GM23338 (cell line): ENCODE data around the gene CTNNA3. TPM values are rescaled to one million over a fixed set of nuclear protein-coding genes. Genes with fewer than 3 reads are reported as not detected.

ENCODE experiments used
- ATAC-seq: fragments of 200-7000 bp; cut with Tn5 transposase; 3 replicates; pipeline ENCODE4 v1.9.1; 2020
- DNase-seq: peaks from one replicate; pipeline ENCODE4 v3.0.0-alpha.2; 2015; ENCODE audit warnings: low spot score
- H2AFZ ChIP-seq: fragments of 200-600 bp; sonication (generic); 2 replicates; pipeline ENCODE4 v1.8.0; 2016; ENCODE audit warnings: antibody characterized with exemption, mild to moderate bottlenecking, moderate library complexity
- H3F3A ChIP-seq: fragments of 200-600 bp; sonication (generic); replicated peaks from 2 replicates; pipeline ENCODE4 v1.8.0; 2017; ENCODE audit warnings: antibody characterized with exemption, mixed run types, low read depth
- H3K27ac ChIP-seq: fragments of 200-600 bp; sonication (generic); 2 replicates; pipeline ENCODE4 v1.6.1; 2016; ENCODE audit warnings: low read depth
- H3K27me3 ChIP-seq: fragments of 200-600 bp; sonication (generic); 2 replicates; pipeline ENCODE4 v1.8.0; 2016; ENCODE audit warnings: mild to moderate bottlenecking, mixed run types, moderate library complexity; ENCODE audit not compliant: insufficient read depth
- H3K36me3 ChIP-seq: fragments of 200-600 bp; sonication (generic); 2 replicates; pipeline ENCODE4 v1.8.0; 2016; ENCODE audit warnings: mild to moderate bottlenecking; ENCODE audit not compliant: insufficient read depth
- H3K4me1 ChIP-seq: fragments of 200-600 bp; sonication (generic); 2 replicates; pipeline ENCODE4 v1.8.0; 2016; ENCODE audit warnings: mild to moderate bottlenecking, moderate library complexity; ENCODE audit not compliant: insufficient read depth
- H3K4me2 ChIP-seq: fragments of 200-600 bp; sonication (generic); 2 replicates; pipeline ENCODE4 v1.7.1; 2017; ENCODE audit warnings: mixed run types
- H3K4me3 ChIP-seq: fragments of 200-600 bp; sonication (generic); 2 replicates; pipeline ENCODE4 v1.6.1; 2016; ENCODE audit warnings: mixed run types
- H3K79me2 ChIP-seq: fragments of 200-600 bp; sonication (generic); replicated peaks from 2 replicates; pipeline ENCODE4 v1.8.0; 2017; ENCODE audit warnings: mild to moderate bottlenecking; ENCODE audit not compliant: insufficient read depth
- H3K9me2 ChIP-seq: fragments of 200-600 bp; sonication (generic); 2 replicates; pipeline ENCODE4 v1.8.0; 2017; ENCODE audit not compliant: insufficient read depth
- H4K20me1 ChIP-seq: fragments of 200-600 bp; sonication (generic); replicated peaks from 2 replicates; pipeline ENCODE4 v1.8.0; 2017; ENCODE audit warnings: mild to moderate bottlenecking; ENCODE audit not compliant: insufficient read depth
- H3K27ac Mint-ChIP-seq: 2 replicates; pipeline ENCODE4 v1.8.0; 2020; ENCODE audit warnings: inconsistent platforms, mild to moderate bottlenecking, moderate library complexity, mixed read lengths
- H3K27me3 Mint-ChIP-seq: 3 replicates; pipeline ENCODE4 v1.8.0; 2022; ENCODE audit warnings: low read depth, mild to moderate bottlenecking, moderate library complexity, mixed read lengths, inconsistent platforms; ENCODE audit not compliant: insufficient read depth, poor library complexity
- H3K36me3 Mint-ChIP-seq: 3 replicates; pipeline ENCODE4 v1.8.0; 2021; ENCODE audit warnings: low read depth, mild to moderate bottlenecking, inconsistent platforms, moderate library complexity, mixed read lengths
- H3K4me1 Mint-ChIP-seq: 3 replicates; pipeline ENCODE4 v1.8.0; 2020; ENCODE audit warnings: mild to moderate bottlenecking, inconsistent platforms, mixed read lengths
- H3K4me3 Mint-ChIP-seq: 3 replicates; pipeline ENCODE4 v1.8.0; 2021; ENCODE audit warnings: moderate library complexity, mild to moderate bottlenecking, inconsistent platforms, mixed read lengths
- H3K9me3 Mint-ChIP-seq: 3 replicates; pipeline ENCODE4 v1.8.0; 2020; ENCODE audit warnings: moderate library complexity, mild to moderate bottlenecking, inconsistent platforms, mixed read lengths
- CREB1 ChIP-seq: fragments of 250-450 bp; sonication (Bioruptor Pico); IDR thresholded peaks from 2 replicates; pipeline ENCODE4 v1.5.0; 2020; ENCODE audit warnings: low read depth, mild to moderate bottlenecking, moderate library complexity
- CTCF ChIP-seq, 2 experiments: fragments of 200-600 bp in 1 of 2; sonication (generic) in 1 of 2; conservative IDR thresholded peaks; 2 replicates each; pipeline versions ENCODE4 v1.5.1 to v1.6.1; 2016 to 2017; ENCODE audit warnings: antibody characterized with exemption in 2 of 2, low read depth in 2 of 2, mild to moderate bottlenecking in 2 of 2, moderate library complexity in 1 of 2
- ETS1 ChIP-seq: IDR thresholded peaks from 2 replicates; pipeline ENCODE4 v1.6.1; 2016; ENCODE audit warnings: antibody characterized with exemption
- EZH2 ChIP-seq: fragments of 200-600 bp; sonication (generic); IDR thresholded peaks from one replicate; pipeline ENCODE4 v1.8.0; 2017; ENCODE audit warnings: antibody characterized with exemption, mild to moderate bottlenecking, low read depth; ENCODE audit not compliant: unreplicated experiment
- EZH2phosphoT487 ChIP-seq: fragments of 200-600 bp; sonication (generic); IDR thresholded peaks from one replicate; pipeline ENCODE4 v1.8.1; 2018; ENCODE audit warnings: antibody characterized with exemption; ENCODE audit not compliant: unreplicated experiment
- JUNB ChIP-seq: IDR thresholded peaks from one replicate; pipeline ENCODE4 v1.6.1; 2016; ENCODE audit warnings: antibody characterized with exemption; ENCODE audit not compliant: unreplicated experiment
- NANOG ChIP-seq: IDR thresholded peaks from 2 replicates; pipeline ENCODE4 v1.6.1; 2016; ENCODE audit warnings: antibody characterized with exemption, borderline replicate concordance
- POLR2AphosphoS5 ChIP-seq: IDR thresholded peaks from 2 replicates; pipeline ENCODE4 v1.6.1; 2016; ENCODE audit warnings: antibody characterized with exemption, low read depth
- REST ChIP-seq: IDR thresholded peaks from one replicate; pipeline ENCODE4 v1.6.1; 2018; ENCODE audit warnings: antibody characterized with exemption; ENCODE audit not compliant: unreplicated experiment
- ZNF114 ChIP-seq: fragments of 250-450 bp; sonication (Bioruptor Pico); IDR thresholded peaks from 2 replicates; pipeline ENCODE4 v1.5.0; 2020; ENCODE audit warnings: mild to moderate bottlenecking, moderate library complexity
- ZNF462 ChIP-seq: fragments of 250-450 bp; sonication (Bioruptor Pico); IDR thresholded peaks from 2 replicates; pipeline ENCODE4 v1.5.0; 2020; ENCODE audit warnings: mild to moderate bottlenecking, moderate library complexity
- polyA plus RNA-seq: library from polyadenylated mRNA; unstranded; fragments of >200 nt; fragmentation: Nextera tagmentation; extraction: Ambion mirVana; gene quantifications from 2 replicates; pipeline ENCODE4 v1.2.1, GENCODE V29; 2016
- total RNA-seq: library from RNA; depleted of rRNA; stranded (reverse); fragments of >200 nt; shearing (Covaris generic); gene quantifications from 2 replicates; pipeline ENCODE4 v1.2.3, GENCODE V29; 2014

CTNNA3 gene
- total and polyA plus RNA-seq, 2 experiments from 2014 or later = 0.71 to 3.3 TPM

- TF ChIP-seq CTCF (conservative IDR thresholded peaks at IDR 0.05; ENCODE audit: low read depth in 2 of 2) = no peak
- no peak for TF ChIP-seq CREB1 (CRISPR knock-in tag)
- no peak for TF ChIP-seq EZH2phosphoT487
- TF ChIP-seq ETS1 = no peak
- no peak for TF ChIP-seq JUNB
- no peak for TF ChIP-seq ZNF114 (CRISPR knock-in tag)
- TF ChIP-seq REST = no peak
- no peak for TF ChIP-seq EZH2
- no peak for TF ChIP-seq NANOG
- no peak for TF ChIP-seq POLR2AphosphoS5
- no peaks in the 10 kb centered on the region for H3K4me1 Mint-ChIP-seq
Observed at GRCh38 chr10:65968437-65968836, 1727.6 kb downstream of the CTNNA3 start.

GRCh38 chr10:65964205-65964604 is 1731.8 kb downstream of the CTNNA3 start:
- no peaks in the 10 kb centered on the region for H3K4me1 Mint-ChIP-seq
- peaks cover 20% of the 10 kb centered on the region for H3K36me3 Mint-ChIP-seq
- no peak for DNase-seq
- H3F3A ChIP-seq = no peaks in the 10 kb centered on the region
- no peak overlapping the region for H3K27ac Mint-ChIP-seq
- H3K9me3 Mint-ChIP-seq = peaks cover 19% of the 10 kb centered on the region
- H3K36me3 ChIP-seq = no peaks in the 10 kb centered on the region
- peaks cover 7% of the 10 kb centered on the region for H3K9me2 ChIP-seq
- H3K4me3 Mint-ChIP-seq = no peak overlapping the region
- no peak overlapping the region for H3K27ac ChIP-seq
- no peaks in the 10 kb centered on the region for H3K27me3 Mint-ChIP-seq
- H3K4me1 ChIP-seq = no peaks in the 10 kb centered on the region
- H2AFZ ChIP-seq = no peak overlapping the region
- ATAC-seq = no peak
- no peaks in the 10 kb centered on the region for H3K79me2 ChIP-seq
- H3K4me2 ChIP-seq = no peak overlapping the region
- no peaks in the 10 kb centered on the region for H3K27me3 ChIP-seq
- H3K4me3 ChIP-seq = no peak overlapping the region
- no peaks in the 10 kb centered on the region for H4K20me1 ChIP-seq
- TF ChIP-seq ZNF462 (CRISPR knock-in tag) = no peak

More at GRCh38 chr10:65968437-65968836, 1727.6 kb downstream of the CTNNA3 start:
- no peak overlapping the region for H3K27ac Mint-ChIP-seq
- H3K9me3 Mint-ChIP-seq = peaks cover 2% of the 10 kb centered on the region; the same call in 1 of the 3 replicates
- H3K79me2 ChIP-seq = no peaks in the 10 kb centered on the region
- DNase-seq (no peak), ATAC-seq (no peak)
- H4K20me1 ChIP-seq = no peaks in the 10 kb centered on the region
- H3K36me3 Mint-ChIP-seq = no peaks in the 10 kb centered on the region
- H3K4me2 ChIP-seq = no peak overlapping the region
- H3K36me3 ChIP-seq = no peaks in the 10 kb centered on the region
- H3K4me3 Mint-ChIP-seq = no peak overlapping the region
- peaks cover 3% of the 10 kb centered on the region for H3K27me3 Mint-ChIP-seq
- no peaks in the 10 kb centered on the region for H3K4me1 ChIP-seq
- no peaks in the 10 kb centered on the region for H3K27me3 ChIP-seq
- no peak overlapping the region for H3K27ac ChIP-seq
- H3K4me3 ChIP-seq = no peak overlapping the region
- H2AFZ ChIP-seq = no peak overlapping the region
- no peaks in the 10 kb centered on the region for H3F3A ChIP-seq
- no peaks in the 10 kb centered on the region; the same call in 1 of the 2 replicates for H3K9me2 ChIP-seq
